Tibial nerve (tissue), 4 donors: Measurements from ENCODE around the gene TMEM176A.

Experiments used
- CTCF ChIP-seq, 5 experiments: fragments of 200-600 bp in 3 of 5; fragments of 450-650 bp in 2 of 5; sonication (generic) in 3 of 5; IDR thresholded peaks; one replicate each; pipeline ENCODE4 v1.5.1; 2016 to 2019; ENCODE audit warnings: antibody characterized with exemption in 5 of 5, mild to moderate bottlenecking in 3 of 5, moderate library complexity in 2 of 5
- EP300 ChIP-seq, 2 donors: sonication (generic); formaldehyde crosslinking; IDR thresholded peaks; one replicate each; pipeline ENCODE4 v1.6.1; 2017; ENCODE audit warnings: antibody characterized with exemption in 2 of 2, mild to moderate bottlenecking in 1 of 2
- POLR2A ChIP-seq, 2 donors: fragments of 450-650 bp; IDR thresholded peaks; one replicate each; pipeline ENCODE4 v1.6.1; 2017; ENCODE audit warnings: antibody characterized with exemption in 2 of 2, mild to moderate bottlenecking in 2 of 2, moderate library complexity in 2 of 2

- TF ChIP-seq CTCF (IDR thresholded peaks at IDR 0.05) (no peak), EP300 (IDR thresholded peaks at IDR 0.05) (no peak), POLR2A (IDR thresholded peaks at IDR 0.05) (no peak)
Observed at GRCh38 chr7:150806454-150806853, 5.9 kb downstream of the TMEM176A start.
